ENCODE data around the gene DNAH9. TPM values are rescaled to one million over a fixed set of nuclear protein-coding genes. Genes with fewer than 3 reads are reported as not detected.

Gene DNAH9
- total and polyA plus RNA-seq, 11 donors: 0.07 to 2.3 (median 0.49) TPM; not detected in 7

- TF ChIP-seq POLR2A (IDR thresholded peaks at IDR 0.05) (no peak), CTCF (IDR thresholded peaks at IDR 0.05) (no peak)
- no peaks in the 10 kb centered on the region for H3K36me3 ChIP-seq
- no peaks in the 10 kb centered on the region for H3K27me3 ChIP-seq
- H3K4me3 ChIP-seq: no peak overlapping the region
- peaks cover 0 to 5% (median 0%) of the 10 kb centered on the region in 12 donors for H3K4me1 ChIP-seq
- DNase-seq: no peak
- no peaks in the 10 kb centered on the region for H3K9me3 ChIP-seq
- H3K27ac ChIP-seq: no peak overlapping the region
- ATAC-seq: no peak
- intact Hi-C loops (cut with DNase I): no loop called here
- WGBS, 4 donors: 67 to 82% (median 74%) methylated on average over 4 of the region's 4 CpGs
These were observed 109.3 kb downstream of the DNAH9 start for GRCh38 chr17:11707586-11707985.

GRCh38 chr17:11712456-11712855 lies 114.2 kb downstream of the DNAH9 start:
- no peak overlapping the region for H3K27ac ChIP-seq
- H3K4me1 ChIP-seq: no peaks in the 10 kb centered on the region
- no peak for TF ChIP-seq CTCF (IDR thresholded peaks at IDR 0.05)
- DNase-seq: no peak
- no peaks in the 10 kb centered on the region for H3K27me3 ChIP-seq
- 83 to 88% (median 86%) methylated on average over 3 of the region's 3 CpGs for WGBS, 4 donors
- no peak for ATAC-seq
- H3K9me3 ChIP-seq: no peaks in the 10 kb centered on the region
- H3K4me3 ChIP-seq: no peak overlapping the region
- H3K36me3 ChIP-seq: no peaks in the 10 kb centered on the region
- intact Hi-C loops (cut with DNase I): no loop called here

GRCh38 chr17:11719203-11719602 lies 120.9 kb downstream of the DNAH9 start:
- DNase-seq: no peak
- Histone ChIP-seq H3K27me3 (no peaks in the 10 kb centered on the region), H3K4me3 (no peak overlapping the region), H3K4me1 (no peaks in the 10 kb centered on the region), H3K9me3 (no peaks in the 10 kb centered on the region), H3K27ac (no peak overlapping the region), H3K36me3 (no peaks in the 10 kb centered on the region)
- intact Hi-C loops (cut with DNase I): no loop called here
- TF ChIP-seq POLR2A (IDR thresholded peaks at IDR 0.05): no peak
- TF ChIP-seq CTCF (IDR thresholded peaks at IDR 0.05): no peak
- ATAC-seq: no peak
- WGBS, 4 donors: 91 to 94% (median 92%) methylated on average over 9 to 11 of the region's 11 CpGs

- Histone ChIP-seq H3K9me3 (no peaks in the 10 kb centered on the region), H3K4me3 (no peak overlapping the region), H3K27ac (no peak overlapping the region), H3K4me1 (no peaks in the 10 kb centered on the region), H3K36me3 (no peaks in the 10 kb centered on the region), H3K27me3 (no peaks in the 10 kb centered on the region)
- WGBS, 4 donors: 65 to 78% (median 75%) methylated on average over 6 of the region's 6 CpGs
- ATAC-seq (no peak), DNase-seq (no peak)
- intact Hi-C loops (cut with DNase I): loop anchor here in 1 of 10 donors (10.0 kb wide), 1 partner anchor 65 kb away; no protein-coding TSS in a partner anchor
- TF ChIP-seq POLR2A (IDR thresholded peaks at IDR 0.05) (no peak), CTCF (IDR thresholded peaks at IDR 0.05) (no peak)
These were observed 121.6 kb downstream of the DNAH9 start for GRCh38 chr17:11719856-11720255.
